Nephron progenitor cell (in vitro differentiated cells): ENCODE measurements around the gene PRKG2.

Source experiments
- DNase-seq: peaks from one replicate; pipeline ENCODE4 v3.0.0; 2021
- H3K27ac Mint-ChIP-seq: 2 replicates; pipeline ENCODE4 v1.8.0; 2021; ENCODE audit warnings: mild to moderate bottlenecking, moderate library complexity, mixed read lengths
- H3K27me3 Mint-ChIP-seq: 2 replicates; pipeline ENCODE4 v1.8.0; 2021; ENCODE audit warnings: mild to moderate bottlenecking, low read depth, mixed read lengths; ENCODE audit not compliant: poor library complexity
- H3K36me3 Mint-ChIP-seq: 2 replicates; pipeline ENCODE4 v1.8.0; 2021; ENCODE audit warnings: low read depth, mixed read lengths
- H3K4me1 Mint-ChIP-seq: 2 replicates; pipeline ENCODE4 v1.8.0; 2021; ENCODE audit warnings: mixed read lengths
- H3K4me3 Mint-ChIP-seq: 2 replicates; pipeline ENCODE4 v1.8.0; 2021; ENCODE audit warnings: mild to moderate bottlenecking, moderate library complexity, mixed read lengths
- H3K9me3 Mint-ChIP-seq: 2 replicates; pipeline ENCODE4 v1.8.0; 2021; ENCODE audit warnings: mild to moderate bottlenecking, moderate library complexity, mixed read lengths
- CTCF ChIP-seq: fragments of 200-600 bp; sonication (generic); IDR thresholded peaks from 2 replicates; pipeline ENCODE4 v1.5.0; 2021; ENCODE audit warnings: antibody characterized with exemption

The PRKG2 gene

GRCh38 chr4:81220271-81220670, 5.2 kb upstream of the PRKG2 start:
- no peak for DNase-seq
- peaks cover 45% of the 10 kb centered on the region for H3K27me3 Mint-ChIP-seq
- H3K4me1 Mint-ChIP-seq = peaks cover 9% of the 10 kb centered on the region
- H3K4me3 Mint-ChIP-seq = no peak overlapping the region
- H3K9me3 Mint-ChIP-seq = no peaks in the 10 kb centered on the region
- no peaks in the 10 kb centered on the region for H3K36me3 Mint-ChIP-seq
- TF ChIP-seq CTCF = no peak
- no peak overlapping the region for H3K27ac Mint-ChIP-seq

- Mint-ChIP-seq H3K27ac (no peak overlapping the region), H3K27me3 (peaks cover 43% of the 10 kb centered on the region), H3K4me1 (peaks cover 15% of the 10 kb centered on the region), H3K9me3 (no peaks in the 10 kb centered on the region), H3K4me3 (no peak overlapping the region), H3K36me3 (no peaks in the 10 kb centered on the region)
- DNase-seq = no peak
- TF ChIP-seq CTCF = no peak
Observed at GRCh38 chr4:81218206-81218605, 3.2 kb upstream of the PRKG2 start.

- peaks cover 15% of the 10 kb centered on the region for H3K4me1 Mint-ChIP-seq
- no peaks in the 10 kb centered on the region for H3K9me3 Mint-ChIP-seq
- no peak for DNase-seq
- no peaks in the 10 kb centered on the region for H3K36me3 Mint-ChIP-seq
- H3K27me3 Mint-ChIP-seq = peaks cover 43% of the 10 kb centered on the region
- no peak overlapping the region for H3K27ac Mint-ChIP-seq
- TF ChIP-seq CTCF = no peak
- no peak overlapping the region for H3K4me3 Mint-ChIP-seq
Observed at GRCh38 chr4:81217779-81218178, 2.8 kb upstream of the PRKG2 start.

DNA sequence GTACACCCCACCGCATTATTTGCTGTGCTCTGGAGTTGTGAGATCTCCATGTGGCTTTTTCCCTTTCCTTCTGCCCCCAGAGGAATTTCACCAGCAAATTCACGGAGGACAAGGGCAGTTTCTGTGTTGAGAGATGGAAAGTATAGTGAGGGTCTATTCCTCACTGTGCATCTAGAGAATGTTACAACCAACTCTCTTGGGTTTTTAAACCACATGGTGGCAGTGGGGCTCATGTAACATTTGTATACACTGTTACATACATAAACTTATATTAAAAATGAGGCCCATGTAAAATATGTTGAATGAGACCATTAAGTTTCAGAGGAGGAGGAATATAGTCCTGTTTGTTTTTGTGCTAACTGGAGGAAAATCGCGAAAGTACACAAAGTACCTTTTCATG, 909 bp upstream of the PRKG2 start:
- no peaks in the 10 kb centered on the region for H3K36me3 Mint-ChIP-seq
- no peaks in the 10 kb centered on the region for H3K9me3 Mint-ChIP-seq
- peaks cover 15% of the 10 kb centered on the region for H3K4me1 Mint-ChIP-seq
- TF ChIP-seq CTCF = no peak
- DNase-seq = no peak
- H3K4me3 Mint-ChIP-seq = peak overlapping the region; percentile 85
- no peak overlapping the region for H3K27ac Mint-ChIP-seq
- H3K27me3 Mint-ChIP-seq = peaks cover 42% of the 10 kb centered on the region

DNA sequence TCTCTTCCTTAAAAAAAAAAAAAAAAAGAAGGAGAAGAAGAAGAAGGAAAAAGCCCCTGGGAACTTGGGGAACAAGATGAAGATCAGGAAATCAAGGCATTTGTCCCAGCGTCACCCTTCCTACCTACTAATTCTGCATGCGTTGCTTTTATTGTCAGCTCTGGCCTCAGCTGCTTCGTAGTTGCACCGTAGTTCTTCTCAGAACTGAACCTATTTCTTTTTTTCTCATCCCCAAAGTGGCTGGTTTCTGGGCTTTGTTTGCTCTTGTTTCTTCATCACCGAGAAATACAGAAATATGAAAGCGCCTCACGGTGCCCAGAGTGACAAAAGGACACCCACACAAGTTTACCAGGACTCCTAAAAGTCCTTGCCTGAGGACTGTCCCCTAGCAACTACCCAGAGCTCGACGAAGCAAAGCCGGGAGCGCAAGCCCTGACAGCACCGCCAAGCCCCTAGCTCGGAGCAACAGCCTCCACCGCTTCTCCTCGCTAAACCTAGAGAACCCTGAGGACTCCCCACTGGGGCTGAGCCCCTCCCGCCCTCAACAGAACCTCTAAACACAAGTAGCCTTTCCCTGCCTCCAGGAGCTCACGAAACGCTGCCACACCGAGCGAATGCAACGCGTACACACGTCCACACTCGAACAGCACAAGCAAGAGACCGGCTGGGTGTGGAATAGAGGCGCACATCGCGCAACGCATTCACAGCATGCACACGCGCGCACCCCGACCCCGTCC, 710 bp downstream of the PRKG2 start:
- Mint-ChIP-seq H3K36me3 (no peaks in the 10 kb centered on the region), H3K9me3 (peaks cover 14% of the 10 kb centered on the region), H3K4me1 (peaks cover 15% of the 10 kb centered on the region), H3K27me3 (peaks cover 39% of the 10 kb centered on the region), H3K4me3 (no peak overlapping the region), H3K27ac (no peak overlapping the region)
- DNase-seq = peak; percentile 44
- no peak for TF ChIP-seq CTCF

- Mint-ChIP-seq H3K4me3 (no peak overlapping the region), H3K4me1 (peaks cover 15% of the 10 kb centered on the region), H3K27ac (no peak overlapping the region), H3K27me3 (peaks cover 33% of the 10 kb centered on the region), H3K9me3 (peaks cover 16% of the 10 kb centered on the region), H3K36me3 (no peaks in the 10 kb centered on the region)
- TF ChIP-seq CTCF = no peak
- no peak for DNase-seq
Observed at GRCh38 chr4:81213671-81214070, 1.4 kb downstream of the PRKG2 start.
